ENCODE measurements around the gene CELF4. TPM values are rescaled to one million over a fixed set of nuclear protein-coding genes. Genes with fewer than 3 reads are reported as not detected.

CELF4 gene
- total and polyA plus RNA-seq, 2 of the 4 experiments (the other 2 are of a cell fraction) = not detected

GRCh38 chr18:37303009-37303408 lies 262.6 kb downstream of the CELF4 start:
- BruUV-seq (replicated peaks) = no TSS peak
- ATAC-seq (ENCODE audit: low read depth) = no peak

More at GRCh38 chr18:37303009-37303408, 262.6 kb downstream of the CELF4 start:
- intact Hi-C loops (cut with micrococcal nuclease) = no loop called here
- Histone ChIP-seq H3K4me2 (ENCODE audit: low read depth, low read length) (no peak overlapping the region), H2AK5ac (ENCODE audit: low read depth, low read length) (no peak overlapping the region), H2BK120ac (ENCODE audit: low read depth, low read length) (no peak overlapping the region), H3K27ac (ENCODE audit: insufficient read depth, low read length) (no peak overlapping the region), H4K5ac (ENCODE audit: low read depth, low read length) (no peak overlapping the region), H2BK5ac (ENCODE audit: low read depth, low read length, poor library complexity, severe bottlenecking) (no peak overlapping the region), H3K27me3 (ENCODE audit: control insufficient read depth, insufficient read depth, low read length) (peaks cover 11% of the 10 kb centered on the region; the same call in 1 of the 2 replicates), H3K14ac (replicated peaks; ENCODE audit: low read depth, low read length) (no peak overlapping the region), H3K4me1 (ENCODE audit: control insufficient read depth, insufficient read depth, low read length) (peaks cover 4% of the 10 kb centered on the region; the same call in 1 of the 2 replicates), H2BK15ac (ENCODE audit: low read depth, low read length) (no peak overlapping the region), H2BK20ac (ENCODE audit: low read depth, low read length) (no peak overlapping the region), H3K56ac (ENCODE audit: extremely low read depth, insufficient read depth, low read length) (no peak overlapping the region), H4K20me1 (ENCODE audit: insufficient read depth, low read length) (no peaks in the 10 kb centered on the region), H3K23ac (ENCODE audit: low read depth, low read length) (no peak overlapping the region), H3K79me1 (ENCODE audit: low read depth in 1 of 2, low read length in 2 of 2) (no peaks in the 10 kb centered on the region), H3K18ac (ENCODE audit: low read depth, low read length) (no peak overlapping the region), H4K8ac (ENCODE audit: low read depth in 2 of 2, low read length in 2 of 2) (no peak overlapping the region), H4K91ac (ENCODE audit: insufficient read depth, low read depth, low read length) (no peak overlapping the region), H2AK9ac (replicated peaks; ENCODE audit: low read depth, low read length, poor library complexity) (no peak overlapping the region), H2AFZ (replicated peaks; ENCODE audit: low read length, poor library complexity) (no peak overlapping the region), H3K9me1 (ENCODE audit: insufficient read depth, low read length) (no peaks in the 10 kb centered on the region; the same call in 1 of the 2 replicates), H3K36me3 (ENCODE audit: control insufficient read depth, insufficient read depth, low read length) (no peaks in the 10 kb centered on the region), H3K4me3 (ENCODE audit: insufficient read depth, low read depth, low read length) (no peak overlapping the region), H3K9ac (ENCODE audit: low read depth, low read length) (no peak overlapping the region), H3K4ac (ENCODE audit: low read depth, low read length) (no peak overlapping the region), H3K9me3 (ENCODE audit: control insufficient read depth, insufficient read depth, low read length) (no peaks in the 10 kb centered on the region)
- ChIA-PET POLR2A (ENCODE audit: unreplicated experiment) (no interaction called here), CTCF (no interaction called here)
- in situ Hi-C loops (cut with MboI; ENCODE audit: low sequenced_read_pairs) = no loop called here
- dilution Hi-C loops (cut with HindIII; ENCODE audit: low sequenced_read_pairs, unreplicated experiment) = no loop called here
- no CpG with 5 or more reads among the region's 2 CpGs for WGBS, 2 experiments (ENCODE audit: extremely low coverage in 2 of 2, insufficient read length in 1 of 2)
- no peak for DNase-seq
- no peak for TF ChIP-seq CTCF (conservative IDR thresholded peaks at IDR 0.05; ENCODE audit: low read depth, low read length)
- no peak for TF ChIP-seq SMC3 (IDR thresholded peaks at IDR 0.05; ENCODE audit: low read depth, low read length)
- TF ChIP-seq MAZ (IDR thresholded peaks at IDR 0.05; ENCODE audit: borderline replicate concordance, low read depth, low read length) = no peak
- no peak for TF ChIP-seq RCOR1 (IDR thresholded peaks at IDR 0.05; ENCODE audit: insufficient replicate concordance, low read length)
- TF ChIP-seq NFE2L2 (IDR thresholded peaks at IDR 0.05; ENCODE audit: low read depth, low read length) = no peak
- no peak for TF ChIP-seq CHD1 (IDR thresholded peaks at IDR 0.05; ENCODE audit: low read depth, low read length)
- TF ChIP-seq BHLHE40 (IDR thresholded peaks at IDR 0.05; ENCODE audit: low read depth, low read length) = no peak
- TF ChIP-seq USF2 (IDR thresholded peaks at IDR 0.05; ENCODE audit: low read depth, low read length) = no peak
- no peak for TF ChIP-seq MXI1 (IDR thresholded peaks at IDR 0.05; ENCODE audit: borderline replicate concordance, low read depth, low read length)
